Sigmoid colon (tissue), 4 donors: ENCODE measurements around the gene DIP2C.

ENCODE experiments used
- CTCF ChIP-seq, 4 experiments: fragments of 450-650 bp in 3 of 4; fragments of 200-600 bp in 1 of 4; IDR thresholded peaks; one replicate each; pipeline ENCODE4 v1.5.1; 2016 to 2019; ENCODE audit warnings: antibody characterized with exemption in 4 of 4, mild to moderate bottlenecking in 3 of 4, moderate library complexity in 2 of 4
- EP300 ChIP-seq, 4 donors: sonication (generic); formaldehyde crosslinking; IDR thresholded peaks; one replicate each; pipeline ENCODE4 v1.6.1; 2017; ENCODE audit warnings: antibody characterized with exemption in 4 of 4
- POLR2A ChIP-seq, 2 donors: fragments of 450-650 bp; IDR thresholded peaks; one replicate each; pipeline ENCODE4 v1.6.1; 2016; ENCODE audit warnings: antibody characterized with exemption in 2 of 2, mild to moderate bottlenecking in 2 of 2, moderate library complexity in 2 of 2

- TF ChIP-seq CTCF (IDR thresholded peaks at IDR 0.05) (no peak), POLR2A (IDR thresholded peaks at IDR 0.05) (no peak), EP300 (IDR thresholded peaks at IDR 0.05) (no peak)
These were observed 259.8 kb downstream of the DIP2C start for GRCh38 chr10:429696-430095.
